A549 (cell line): ENCODE results near the gene USP30.

ENCODE experiments used
- EP300 ChIP-seq, 2 experiments: fragments of >200 bp; sonication (Bioruptor Twin); formaldehyde crosslinking; IDR thresholded peaks; 2 replicates in 1 of 2; 3 replicates in 1 of 2; pipeline ENCODE4 v1.6.1; 2016 to 2017
- SMC3 ChIP-seq: fragments of >200 bp; sonication (Bioruptor Twin); formaldehyde crosslinking; IDR thresholded peaks from 3 replicates; pipeline ENCODE4 v1.6.1; 2018; ENCODE audit warnings: inconsistent platforms

DNA sequence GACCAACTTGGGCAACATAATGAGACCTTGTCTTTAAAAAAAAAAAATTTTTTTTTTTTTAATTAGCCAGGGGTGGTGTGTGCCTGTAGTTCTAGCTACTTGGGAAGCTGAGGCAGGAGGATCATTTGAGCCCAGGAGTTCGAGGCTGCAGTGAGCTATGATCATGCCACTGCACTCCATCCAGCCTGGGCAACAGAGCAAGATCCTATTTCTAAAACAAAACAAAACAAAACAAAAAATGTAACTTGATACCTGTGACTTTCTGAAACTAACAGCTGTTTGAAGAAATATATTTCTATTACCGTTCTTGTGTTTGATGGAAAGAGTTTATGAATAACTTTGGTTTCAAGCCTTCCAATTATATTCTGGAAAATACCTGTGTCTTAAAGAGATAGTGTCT, 62.3 kb downstream of the USP30 start:
- no peak for TF ChIP-seq SMC3
- TF ChIP-seq EP300 (IDR thresholded peaks at IDR 0.05) = no peak
